ENCODE data around the gene TPMT.
A peak's percentile ranks its signal among the peaks of the same experiment; 100 is the strongest.
"Not testable (repeated sequence)": the region's sequence is repeated elsewhere in the genome, so short reads cannot be mapped to it uniquely, and the experiment has no call there.

The TPMT gene

DNA sequence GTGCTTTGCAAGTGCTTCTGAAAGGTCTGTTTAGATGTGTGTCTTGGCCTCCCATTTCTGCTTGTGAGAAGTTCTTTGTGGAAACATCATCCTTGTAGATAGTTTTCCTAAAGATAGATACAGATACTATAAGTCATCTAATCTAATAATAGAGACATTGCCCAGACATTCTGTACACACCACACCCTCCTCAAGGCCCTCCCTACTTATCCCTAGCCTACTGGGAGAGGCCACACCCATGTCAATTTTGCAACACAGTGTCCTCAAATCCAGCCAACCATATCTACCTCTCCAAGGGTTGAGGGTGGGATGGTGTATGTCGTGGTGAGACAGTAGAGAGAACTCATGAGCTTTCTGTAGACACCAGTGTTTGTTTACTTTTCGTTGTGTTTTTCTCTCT is 6.6 kb upstream of the TPMT start:
- ChIA-PET CTCF (interaction anchor here (1.0 kb wide), 1 partner anchor 19 kb away, joined by 3 read pairs; no protein-coding TSS in a partner anchor), POLR2A (no interaction called here)
- TF ChIP-seq, protein P1, sequence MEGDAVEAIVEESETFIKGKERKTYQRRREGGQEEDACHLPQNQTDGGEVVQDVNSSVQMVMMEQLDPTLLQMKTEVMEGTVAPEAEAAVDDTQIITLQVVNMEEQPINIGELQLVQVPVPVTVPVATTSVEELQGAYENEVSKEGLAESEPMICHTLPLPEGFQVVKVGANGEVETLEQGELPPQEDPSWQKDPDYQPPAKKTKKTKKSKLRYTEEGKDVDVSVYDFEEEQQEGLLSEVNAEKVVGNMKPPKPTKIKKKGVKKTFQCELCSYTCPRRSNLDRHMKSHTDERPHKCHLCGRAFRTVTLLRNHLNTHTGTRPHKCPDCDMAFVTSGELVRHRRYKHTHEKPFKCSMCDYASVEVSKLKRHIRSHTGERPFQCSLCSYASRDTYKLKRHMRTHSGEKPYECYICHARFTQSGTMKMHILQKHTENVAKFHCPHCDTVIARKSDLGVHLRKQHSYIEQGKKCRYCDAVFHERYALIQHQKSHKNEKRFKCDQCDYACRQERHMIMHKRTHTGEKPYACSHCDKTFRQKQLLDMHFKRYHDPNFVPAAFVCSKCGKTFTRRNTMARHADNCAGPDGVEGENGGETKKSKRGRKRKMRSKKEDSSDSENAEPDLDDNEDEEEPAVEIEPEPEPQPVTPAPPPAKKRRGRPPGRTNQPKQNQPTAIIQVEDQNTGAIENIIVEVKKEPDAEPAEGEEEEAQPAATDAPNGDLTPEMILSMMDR (IDR thresholded peaks at IDR 0.05; ENCODE audit: control extremely low read depth, extremely low read depth, low read depth, missing control alignments) = no peak

DNA sequence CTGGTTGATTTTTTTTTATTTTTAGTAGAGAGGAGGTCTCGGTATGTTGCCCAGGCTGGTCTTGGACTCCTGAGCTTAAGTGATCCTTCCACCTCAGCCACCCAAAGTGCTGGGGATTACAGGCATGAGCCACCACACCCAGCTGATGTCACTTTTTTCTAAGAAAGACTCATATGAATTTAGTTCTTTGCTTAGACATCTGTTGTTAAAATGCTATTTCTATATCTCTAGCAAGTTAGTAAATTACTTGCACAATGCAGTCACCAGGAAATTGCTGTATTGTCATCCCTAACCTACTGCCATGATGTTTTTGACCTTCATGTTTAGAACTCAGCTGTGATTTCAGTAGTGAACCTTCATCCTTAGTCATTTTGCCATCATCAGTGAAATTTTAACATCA is 6.0 kb upstream of the TPMT start:
- ChIA-PET CTCF (interaction anchor here (1.0 kb wide), 1 partner anchor 19 kb away, joined by 3 read pairs; no protein-coding TSS in a partner anchor), POLR2A (no interaction called here)
- TF ChIP-seq, protein P1 (IDR thresholded peaks at IDR 0.05; ENCODE audit: control extremely low read depth, extremely low read depth, low read depth, missing control alignments) = no peak
- DNase-seq (ENCODE audit: extremely low spot score) = no peak

More for the DNA sequence above, 6.6 kb upstream of the TPMT start:
- DNase-seq (ENCODE audit: extremely low spot score) = no peak

DNA sequence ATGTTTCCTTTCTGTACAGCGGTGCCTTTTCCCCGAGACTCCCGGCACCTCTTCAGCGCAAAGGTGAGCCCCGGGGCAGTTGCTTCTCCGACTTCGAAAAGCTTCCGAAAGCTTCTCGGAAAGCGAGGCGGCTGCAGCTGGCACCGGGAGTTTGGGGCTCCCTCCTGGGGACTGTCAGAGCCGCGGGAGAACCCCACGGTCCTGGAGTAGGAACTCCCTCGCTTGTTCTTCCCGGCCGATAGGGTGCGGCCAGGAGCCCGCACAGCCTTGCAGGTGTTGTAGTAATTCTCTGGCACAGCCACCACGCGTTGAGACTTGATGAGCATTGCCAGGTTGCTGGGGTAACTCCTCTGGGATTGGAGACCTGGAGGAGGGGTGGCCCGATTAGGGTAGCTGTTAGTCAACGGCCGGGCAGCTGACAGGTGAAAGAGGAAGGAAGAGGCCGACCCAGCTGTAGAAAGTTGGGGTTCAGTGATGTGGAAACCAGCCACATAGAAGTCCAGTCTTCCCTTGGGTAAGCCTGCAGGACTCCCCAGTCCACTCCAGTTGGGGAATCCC is 1.1 kb upstream of the TPMT start:
- CTCF ChIA-PET = interaction anchor here (1.6 kb wide), 1 partner anchor 54 kb away, joined by 3 read pairs; no protein-coding TSS in a partner anchor
- POLR2A ChIA-PET = no interaction called here
- peak; percentile 66 for DNase-seq (ENCODE audit: extremely low spot score)
- TF ChIP-seq, protein P1 (IDR thresholded peaks at IDR 0.05; ENCODE audit: control extremely low read depth, extremely low read depth, low read depth, missing control alignments) = peak; percentile 39

DNA sequence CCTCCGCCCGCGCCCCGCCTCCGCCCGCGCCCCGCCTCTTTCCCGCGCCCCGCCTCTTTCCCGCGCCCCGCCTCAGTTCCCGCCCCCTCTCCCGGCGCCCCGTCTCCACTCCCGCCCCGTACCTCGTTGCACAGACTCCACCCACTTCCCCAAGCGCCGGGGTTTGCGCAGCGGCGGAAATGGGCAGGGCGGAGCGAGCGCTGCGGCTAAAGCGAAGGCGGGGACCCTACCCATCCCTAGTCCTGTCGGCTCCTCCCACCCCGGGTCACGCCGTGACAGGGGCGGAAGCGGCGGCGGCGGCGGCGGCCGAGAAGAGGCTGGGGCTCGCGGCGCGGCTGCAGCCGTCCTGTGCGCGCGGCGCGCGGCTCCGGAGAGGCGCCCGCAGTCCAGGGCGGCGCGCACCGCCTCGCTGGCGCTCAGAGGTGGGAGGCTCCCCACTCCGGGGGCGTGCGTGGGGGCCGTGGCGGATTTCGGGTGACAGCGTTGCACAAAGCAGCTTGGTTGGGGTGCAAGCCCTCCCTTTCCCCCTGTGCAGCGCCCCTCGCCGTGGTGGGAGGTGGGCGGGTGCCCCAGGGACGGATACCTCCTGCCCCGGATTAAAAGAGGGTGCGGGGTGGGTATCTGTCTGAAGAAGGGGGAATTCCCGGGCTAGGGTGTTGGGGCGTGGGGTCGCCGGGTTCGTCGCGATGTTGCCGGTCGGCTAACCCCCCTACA is 430 bp upstream of the TPMT start, which contains the start of gene KDM1B:
TSS of gene KDM1B (plus strand) at position 273 of the 714 bp plus-strand sequence. CDS start 4,474 bp downstream, outside the sequence.
- TF ChIP-seq, protein P1 (IDR thresholded peaks at IDR 0.05; ENCODE audit: control extremely low read depth, extremely low read depth, low read depth, missing control alignments) = no peak
- peak; percentile 99 for DNase-seq (ENCODE audit: extremely low spot score)
- ChIA-PET POLR2A (interaction anchor here (0.7 kb wide), 1 partner anchor 53 kb away, joined by 4 read pairs; no protein-coding TSS in a partner anchor), CTCF (no interaction called here)

DNA sequence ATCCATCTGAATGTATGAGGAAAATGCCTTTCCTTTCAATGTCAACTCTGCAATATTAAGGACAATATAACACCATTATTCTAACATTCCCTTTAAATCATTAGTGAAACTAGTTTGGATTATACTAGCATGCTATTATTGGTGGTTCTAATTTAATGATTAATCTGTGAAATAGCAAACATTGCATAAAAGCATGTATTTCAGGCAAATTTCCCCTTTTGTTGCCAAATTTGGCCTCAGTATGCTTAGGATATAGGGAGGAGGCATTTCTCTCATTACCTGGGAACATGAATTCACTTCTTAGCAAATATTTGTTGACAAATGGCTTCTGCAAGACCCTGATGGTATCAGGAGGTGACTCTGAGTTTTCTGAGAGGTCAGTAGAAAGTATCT is 1.6 kb downstream of the TPMT start:
- DNase-seq (ENCODE audit: extremely low spot score) = no peak
- ChIA-PET POLR2A (no interaction called here), CTCF (no interaction called here)
- TF ChIP-seq, protein P1 (IDR thresholded peaks at IDR 0.05; ENCODE audit: control extremely low read depth, extremely low read depth, low read depth, missing control alignments) = no peak

DNA sequence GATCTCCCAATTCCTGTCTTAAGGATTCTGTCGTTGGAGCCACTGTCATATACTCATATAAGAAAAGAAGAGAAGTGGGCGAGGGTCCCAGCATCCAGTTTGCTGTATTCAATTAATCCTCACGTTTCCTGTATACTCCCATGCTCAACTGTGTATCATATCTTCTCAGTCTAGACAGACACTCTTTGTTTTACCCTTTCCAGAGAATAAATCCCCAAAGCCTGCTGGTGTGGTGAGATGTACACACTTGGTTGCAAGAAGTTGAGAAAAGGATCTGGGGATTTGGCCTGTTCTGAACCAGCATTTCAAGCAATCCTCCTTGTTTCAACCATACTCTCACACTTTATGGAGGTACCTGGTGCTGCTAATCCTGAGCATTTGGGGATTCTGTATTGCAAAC is 3.1 kb downstream of the TPMT start:
- DNase-seq (ENCODE audit: extremely low spot score) = no peak
- ChIA-PET CTCF (interaction anchor here (1.5 kb wide), 1 partner anchor 31 kb away, joined by 3 read pairs; no protein-coding TSS in a partner anchor), POLR2A (no interaction called here)
- TF ChIP-seq, protein P1 (IDR thresholded peaks at IDR 0.05; ENCODE audit: control extremely low read depth, extremely low read depth, low read depth, missing control alignments) = no peak

DNA sequence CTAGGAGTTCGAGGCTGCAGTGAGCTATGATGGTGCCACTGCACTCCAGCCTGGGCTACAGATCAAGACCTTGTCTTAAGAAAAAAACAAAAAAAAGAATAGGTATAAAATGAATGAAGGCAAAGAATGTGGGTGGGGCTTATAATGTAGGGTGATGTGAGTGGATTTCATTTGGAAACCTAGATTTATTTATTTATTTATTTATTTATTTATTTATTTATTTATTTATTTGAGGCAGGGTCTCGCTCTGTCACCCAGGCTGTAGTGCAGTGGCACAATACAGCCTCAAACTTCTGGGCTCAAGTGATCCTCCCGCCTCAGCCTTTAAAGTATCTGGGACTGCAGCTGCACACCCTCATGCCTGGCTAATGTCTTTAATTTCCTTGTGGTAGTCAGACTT is 3.5 kb downstream of the TPMT start:
- POLR2A ChIA-PET; DNase-seq (ENCODE audit: extremely low spot score): not testable (repeated sequence)
- CTCF ChIA-PET = interaction anchor here (1.5 kb wide), 1 partner anchor 30 kb away, joined by 3 read pairs; no protein-coding TSS in a partner anchor
